AG09309 (cell line): ENCODE data around the gene FAM174B.

ENCODE experiments used
- DNase-seq: peaks from one replicate; pipeline ENCODE4 v3.0.0-alpha.2; 2010; ENCODE audit warnings: low read depth
- H3K4me3 ChIP-seq: 2 replicates; pipeline ENCODE4 v1.5.1; 2011; ENCODE audit warnings: mild to moderate bottlenecking, low read depth, low read length, moderate library complexity; ENCODE audit not compliant: control insufficient read depth
- TF ChIP-seq, protein P1 (sequence below): IDR thresholded peaks from 2 replicates; pipeline ENCODE4 v1.5.1; 2011; ENCODE audit warnings: mild to moderate bottlenecking, low read depth, low read length, inconsistent platforms; ENCODE audit not compliant: insufficient read depth, control insufficient read depth; ENCODE audit errors: missing control alignments

The FAM174B gene

GRCh38 chr15:92582206-92582605 lies 73.4 kb downstream of the FAM174B start:
- no peak overlapping the region for H3K4me3 ChIP-seq
- TF ChIP-seq, protein P1, sequence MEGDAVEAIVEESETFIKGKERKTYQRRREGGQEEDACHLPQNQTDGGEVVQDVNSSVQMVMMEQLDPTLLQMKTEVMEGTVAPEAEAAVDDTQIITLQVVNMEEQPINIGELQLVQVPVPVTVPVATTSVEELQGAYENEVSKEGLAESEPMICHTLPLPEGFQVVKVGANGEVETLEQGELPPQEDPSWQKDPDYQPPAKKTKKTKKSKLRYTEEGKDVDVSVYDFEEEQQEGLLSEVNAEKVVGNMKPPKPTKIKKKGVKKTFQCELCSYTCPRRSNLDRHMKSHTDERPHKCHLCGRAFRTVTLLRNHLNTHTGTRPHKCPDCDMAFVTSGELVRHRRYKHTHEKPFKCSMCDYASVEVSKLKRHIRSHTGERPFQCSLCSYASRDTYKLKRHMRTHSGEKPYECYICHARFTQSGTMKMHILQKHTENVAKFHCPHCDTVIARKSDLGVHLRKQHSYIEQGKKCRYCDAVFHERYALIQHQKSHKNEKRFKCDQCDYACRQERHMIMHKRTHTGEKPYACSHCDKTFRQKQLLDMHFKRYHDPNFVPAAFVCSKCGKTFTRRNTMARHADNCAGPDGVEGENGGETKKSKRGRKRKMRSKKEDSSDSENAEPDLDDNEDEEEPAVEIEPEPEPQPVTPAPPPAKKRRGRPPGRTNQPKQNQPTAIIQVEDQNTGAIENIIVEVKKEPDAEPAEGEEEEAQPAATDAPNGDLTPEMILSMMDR = no peak
- DNase-seq = no peak

GRCh38 chr15:92580933-92581445 lies 74.6 kb downstream of the FAM174B start:
- TF ChIP-seq, protein P1 = no peak
- H3K4me3 ChIP-seq = no peak overlapping the region
- DNase-seq = no peak

- H3K4me3 ChIP-seq = no peak overlapping the region
- TF ChIP-seq, protein P1 = no peak
- DNase-seq = no peak
These were observed 75.1 kb downstream of the FAM174B start for GRCh38 chr15:92580521-92580920.

GRCh38 chr15:92579931-92580470 lies 75.6 kb downstream of the FAM174B start:
- H3K4me3 ChIP-seq = no peak overlapping the region
- TF ChIP-seq, protein P1 = no peak
- no peak for DNase-seq

DNA sequence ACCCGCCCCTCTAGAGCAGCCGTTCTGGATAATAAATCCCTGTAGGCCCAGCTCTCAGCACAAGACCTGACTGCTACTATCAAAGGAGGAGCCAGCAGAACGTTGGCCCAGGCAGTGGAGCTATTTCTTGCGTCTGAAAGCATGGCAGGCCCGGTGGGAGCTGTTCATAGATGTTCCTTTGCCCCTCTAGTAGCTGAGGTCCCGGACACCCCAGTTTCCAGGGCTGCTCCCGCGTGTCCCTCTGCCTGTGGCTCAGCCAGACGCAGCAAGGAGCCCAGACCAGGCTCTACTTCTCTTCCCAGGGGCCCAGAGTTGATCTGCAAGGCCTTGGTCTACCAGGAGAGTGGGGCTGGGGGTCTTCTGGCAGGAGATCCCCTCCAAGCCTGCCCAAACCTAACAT lies 76.1 kb downstream of the FAM174B start:
- TF ChIP-seq, protein P1 = no peak
- H3K4me3 ChIP-seq = no peak overlapping the region
- DNase-seq = no peak

DNA sequence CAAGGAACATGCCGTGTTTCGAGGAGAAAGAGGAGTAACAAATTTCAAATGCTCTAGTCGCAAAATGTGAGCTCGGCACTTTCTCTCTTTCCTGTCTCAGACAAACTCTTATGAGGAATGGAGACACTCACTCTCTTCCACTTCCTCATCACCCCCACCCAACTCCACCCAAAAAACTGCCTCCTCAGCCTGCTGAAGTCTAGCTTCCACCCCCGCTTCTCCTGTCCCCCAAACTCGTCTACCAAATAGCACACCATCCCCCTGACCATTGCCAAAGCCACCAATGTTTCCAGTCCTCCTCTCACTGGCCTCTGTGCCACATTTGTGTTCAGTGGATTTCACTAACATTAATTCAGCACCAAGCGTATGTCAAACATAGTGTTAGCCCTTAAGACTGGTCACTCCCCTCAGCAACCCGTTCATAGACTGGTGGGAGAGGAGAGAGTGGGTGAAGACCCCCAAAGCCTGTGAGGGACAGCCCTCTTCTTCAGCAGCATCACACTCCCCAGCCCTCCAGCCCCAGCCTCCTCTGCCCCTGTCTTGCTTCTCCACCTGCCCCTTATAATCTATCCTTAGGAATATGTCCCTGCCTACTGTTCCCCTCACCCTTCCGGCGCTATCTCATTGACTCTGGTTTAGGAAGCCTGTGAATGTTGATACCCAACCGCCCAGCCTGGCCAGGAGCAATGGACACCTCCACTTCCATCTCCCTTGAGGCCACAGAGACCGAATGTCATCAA lies 77.3 kb downstream of the FAM174B start:
- TF ChIP-seq, protein P1 = no peak
- DNase-seq = no peak
- H3K4me3 ChIP-seq = no peak overlapping the region
